Cardiac fibroblast (primary cell): ENCODE results near the gene RHNO1.

Source experiments
- DNase-seq, 2 donors: peaks; one replicate each; pipeline versions ENCODE4 v3.0.0 to v3.0.0-alpha.2; 2010; ENCODE audit warnings: low read depth in 2 of 2
- H3K4me3 ChIP-seq, 2 donors: replicated peaks in 1 of 2; 1 replicate in 1 of 2; 2 replicates in 1 of 2; pipeline ENCODE4 v1.5.1; 2011; ENCODE audit warnings: low read depth in 2 of 2, low read length in 2 of 2, mild to moderate bottlenecking in 2 of 2, moderate library complexity in 1 of 2
- TF ChIP-seq, protein P1 (sequence below): IDR thresholded peaks from one replicate; pipeline ENCODE4 v1.5.1; 2011; ENCODE audit warnings: low read depth, mild to moderate bottlenecking, low read length, inconsistent platforms

RHNO1 gene

DNA sequence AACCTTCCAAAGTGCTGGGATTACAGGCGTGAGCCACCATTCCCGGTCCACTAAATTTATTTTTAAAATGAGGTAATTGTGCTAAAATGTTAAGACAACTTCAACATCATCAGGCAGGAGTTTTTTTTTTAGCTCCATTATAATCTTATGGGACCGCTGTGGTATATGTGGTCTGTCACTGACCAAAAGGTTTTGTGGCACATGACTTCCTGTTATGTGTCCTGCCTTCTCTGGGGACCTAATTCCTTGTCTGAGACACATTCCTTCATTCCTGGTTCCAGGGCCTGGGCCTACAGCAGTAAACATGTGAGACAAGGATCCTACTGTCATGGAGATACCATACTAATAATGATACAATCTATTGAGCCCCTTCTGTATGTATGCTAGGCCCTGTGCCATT is 25.1 kb upstream of the RHNO1 start:
- DNase-seq: no peak
- H3K4me3 ChIP-seq: no peak overlapping the region
- TF ChIP-seq, protein P1, sequence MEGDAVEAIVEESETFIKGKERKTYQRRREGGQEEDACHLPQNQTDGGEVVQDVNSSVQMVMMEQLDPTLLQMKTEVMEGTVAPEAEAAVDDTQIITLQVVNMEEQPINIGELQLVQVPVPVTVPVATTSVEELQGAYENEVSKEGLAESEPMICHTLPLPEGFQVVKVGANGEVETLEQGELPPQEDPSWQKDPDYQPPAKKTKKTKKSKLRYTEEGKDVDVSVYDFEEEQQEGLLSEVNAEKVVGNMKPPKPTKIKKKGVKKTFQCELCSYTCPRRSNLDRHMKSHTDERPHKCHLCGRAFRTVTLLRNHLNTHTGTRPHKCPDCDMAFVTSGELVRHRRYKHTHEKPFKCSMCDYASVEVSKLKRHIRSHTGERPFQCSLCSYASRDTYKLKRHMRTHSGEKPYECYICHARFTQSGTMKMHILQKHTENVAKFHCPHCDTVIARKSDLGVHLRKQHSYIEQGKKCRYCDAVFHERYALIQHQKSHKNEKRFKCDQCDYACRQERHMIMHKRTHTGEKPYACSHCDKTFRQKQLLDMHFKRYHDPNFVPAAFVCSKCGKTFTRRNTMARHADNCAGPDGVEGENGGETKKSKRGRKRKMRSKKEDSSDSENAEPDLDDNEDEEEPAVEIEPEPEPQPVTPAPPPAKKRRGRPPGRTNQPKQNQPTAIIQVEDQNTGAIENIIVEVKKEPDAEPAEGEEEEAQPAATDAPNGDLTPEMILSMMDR: no peak

DNA sequence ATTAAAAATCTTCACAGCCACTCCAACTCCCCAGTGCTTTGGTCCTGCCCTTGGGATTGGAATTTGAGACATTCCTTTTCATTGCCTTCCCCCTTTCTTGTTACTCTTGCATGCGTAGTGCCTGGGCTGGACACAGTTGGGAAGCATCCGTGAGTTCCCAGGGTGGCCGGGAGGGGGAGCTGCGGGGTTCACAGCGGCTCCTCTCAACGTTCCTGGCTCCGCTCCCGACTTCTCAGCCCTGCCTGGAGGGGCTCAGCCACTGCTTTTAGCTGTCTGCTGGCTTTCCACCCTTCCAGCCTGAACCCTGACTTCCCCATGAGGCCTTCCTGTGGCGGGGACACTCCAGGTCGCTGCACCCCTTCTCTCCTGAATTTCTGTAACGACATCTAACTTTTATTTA is 23.4 kb upstream of the RHNO1 start:
- H3K4me3 ChIP-seq: peak overlapping the region in 1 of 2 donors; percentile 21
- TF ChIP-seq, protein P1: peak; percentile 98
- peak; percentile 82 to 86 for DNase-seq

DNA sequence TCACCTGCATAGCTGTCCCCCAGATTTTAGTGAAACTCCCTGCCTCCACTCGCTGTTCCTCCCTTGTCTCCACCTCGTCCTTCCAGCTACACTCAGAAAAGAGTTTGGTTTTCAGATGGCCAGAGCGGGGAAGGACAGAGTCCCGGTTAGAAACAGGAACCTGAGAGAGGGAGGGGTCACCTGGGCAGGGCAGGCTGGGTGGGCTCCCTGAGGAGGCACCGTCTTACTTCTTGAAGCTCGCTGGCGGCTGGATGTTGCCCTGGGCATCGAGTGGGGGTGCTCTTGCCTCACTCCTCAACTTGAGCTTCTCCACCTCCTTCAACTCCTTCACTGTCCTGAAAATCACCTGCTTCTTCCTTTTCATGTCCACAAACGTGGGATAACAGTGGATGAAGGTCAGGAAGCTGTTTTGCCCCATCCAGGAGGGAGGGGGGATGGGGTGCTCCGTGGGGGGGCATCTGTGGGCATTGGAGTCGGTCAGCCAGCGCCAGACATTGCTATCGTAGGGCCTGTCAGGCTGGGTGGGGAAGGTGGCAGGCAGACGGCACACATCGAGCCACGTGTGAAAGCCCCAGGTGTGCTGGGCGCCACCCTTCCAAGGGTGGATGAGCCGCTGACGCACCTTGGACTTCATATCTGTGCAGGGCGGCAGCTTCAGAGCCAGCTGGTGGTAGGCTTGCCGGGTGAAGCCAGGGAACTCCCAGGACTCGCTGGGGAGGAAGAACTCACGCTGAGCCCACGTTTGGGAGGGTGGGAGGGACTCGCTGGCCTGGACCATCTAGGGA is 22.2 kb upstream of the RHNO1 start:
- H3K4me3 ChIP-seq: no peak overlapping the region
- no peak for DNase-seq
- TF ChIP-seq, protein P1: no peak

DNA sequence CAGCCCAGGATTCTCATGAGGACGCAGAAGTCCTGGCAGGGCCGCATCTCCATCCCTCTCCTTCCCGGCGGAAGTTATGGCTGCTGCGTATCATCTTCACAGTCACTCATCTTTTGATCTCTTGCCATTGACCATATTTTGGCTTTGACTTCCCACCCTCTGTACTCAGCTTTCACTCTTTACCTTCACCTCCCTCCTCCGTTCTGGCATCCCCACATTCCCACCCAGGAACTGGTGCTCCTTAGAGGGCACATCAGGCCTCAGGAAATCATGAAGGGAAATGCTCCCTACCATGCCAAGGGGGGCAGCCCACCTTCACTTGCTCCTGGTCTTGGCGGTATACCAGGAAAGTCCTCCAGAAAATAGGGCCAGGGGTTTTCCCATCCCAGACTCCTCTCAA is 21.5 kb upstream of the RHNO1 start:
- DNase-seq: no peak
- TF ChIP-seq, protein P1: no peak
- no peak overlapping the region for H3K4me3 ChIP-seq

DNA sequence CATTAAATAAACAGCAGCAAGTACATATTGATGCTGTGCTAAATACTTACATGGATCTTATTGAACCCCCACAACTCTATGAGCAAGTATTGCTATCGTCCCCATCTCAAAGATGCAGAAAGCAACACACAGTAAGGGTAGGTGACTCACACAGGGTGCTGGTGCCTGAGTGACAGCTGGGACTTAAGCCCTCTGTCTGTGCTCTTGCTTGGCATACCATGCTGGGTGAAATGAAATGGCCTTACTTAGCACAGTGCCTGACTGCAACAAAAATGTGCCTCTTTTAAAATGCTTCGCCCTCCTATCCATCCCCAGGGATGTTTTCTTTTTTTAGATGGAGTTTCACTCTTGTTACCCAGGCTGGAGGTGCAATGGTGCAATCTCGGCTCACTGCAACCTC is 21.0 kb upstream of the RHNO1 start:
- DNase-seq: no peak
- H3K4me3 ChIP-seq: no peak overlapping the region

DNA sequence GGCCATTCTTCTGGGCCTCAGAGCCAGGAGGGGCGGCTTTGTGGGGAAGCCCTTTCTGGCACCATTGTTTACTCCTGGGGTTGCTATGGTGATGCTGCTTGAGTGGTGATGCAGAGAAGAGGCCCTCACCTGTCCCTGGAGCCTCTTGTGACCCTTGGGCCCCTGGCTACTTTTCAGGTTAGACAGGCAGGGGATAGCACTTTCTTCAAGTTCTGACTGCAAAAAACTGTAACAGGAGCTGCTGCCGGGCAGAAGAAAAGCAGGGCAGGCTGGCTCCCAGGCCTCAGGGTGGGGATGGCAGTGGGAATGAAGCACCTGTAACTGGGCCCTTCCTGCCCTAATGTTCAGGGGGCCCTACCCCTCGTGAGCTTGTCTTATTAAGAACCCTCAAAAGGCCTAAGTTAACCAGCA is 20.0 kb upstream of the RHNO1 start, which contains the start of gene TEX52:
Gene TEX52 (minus strand): TSS at position 19 of the 411 bp plus-strand sequence. CDS start 13 bp downstream, at position 6.
- H3K4me3 ChIP-seq: no peak within 1 kb of the TSS
- TF ChIP-seq, protein P1: no peak
- DNase-seq: no peak

More for the DNA sequence above, 21.0 kb upstream of the RHNO1 start:
- TF ChIP-seq, protein P1: no peak
